GM04503 (cell line): ENCODE results near the gene ARAP1.
A peak's percentile ranks its signal among the peaks of the same experiment; 100 is the strongest.

Source experiments
- DNase-seq: peaks from one replicate; pipeline ENCODE4 v3.0.0-alpha.2; 2012; ENCODE audit warnings: low read depth

ARAP1 gene

DNA sequence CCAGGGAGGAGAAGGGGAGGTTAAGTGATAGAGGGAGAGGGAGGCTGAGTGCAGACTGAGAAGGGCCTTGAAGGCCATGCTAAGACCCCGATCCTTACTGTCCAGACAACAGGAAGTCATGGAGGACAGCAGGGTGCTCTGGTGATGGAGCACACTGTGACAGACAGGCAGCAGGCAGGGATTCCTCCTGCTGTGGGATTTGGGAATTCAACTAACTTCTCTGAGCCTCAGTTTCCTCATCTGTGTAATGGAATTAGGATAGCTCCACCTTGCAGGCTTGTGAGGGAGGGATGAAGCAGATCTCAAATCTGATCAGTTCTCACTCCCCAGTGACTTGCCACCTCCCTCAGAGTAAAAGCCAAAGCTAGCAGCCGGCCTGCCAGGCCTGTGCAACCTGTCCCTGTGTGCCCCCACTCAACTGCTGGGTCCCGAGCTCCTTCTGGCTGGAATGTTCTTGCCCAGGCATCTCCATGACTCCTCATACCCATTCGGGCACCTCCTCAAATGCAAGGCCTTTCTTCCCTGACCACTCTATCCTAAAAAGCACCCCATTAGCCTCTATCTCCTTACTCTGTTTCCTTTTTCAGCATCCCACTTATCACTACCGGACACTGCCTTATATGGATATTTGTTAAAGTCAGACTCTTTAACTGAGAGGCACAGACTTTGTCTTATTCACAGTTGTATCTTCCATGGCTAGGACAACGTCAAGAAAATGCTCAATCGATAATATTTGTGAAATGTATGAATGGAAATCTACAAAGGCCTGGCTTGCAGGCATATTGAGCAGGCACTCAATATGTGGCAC is 9.5 kb downstream of the ARAP1 start:
- no peak for DNase-seq

DNA sequence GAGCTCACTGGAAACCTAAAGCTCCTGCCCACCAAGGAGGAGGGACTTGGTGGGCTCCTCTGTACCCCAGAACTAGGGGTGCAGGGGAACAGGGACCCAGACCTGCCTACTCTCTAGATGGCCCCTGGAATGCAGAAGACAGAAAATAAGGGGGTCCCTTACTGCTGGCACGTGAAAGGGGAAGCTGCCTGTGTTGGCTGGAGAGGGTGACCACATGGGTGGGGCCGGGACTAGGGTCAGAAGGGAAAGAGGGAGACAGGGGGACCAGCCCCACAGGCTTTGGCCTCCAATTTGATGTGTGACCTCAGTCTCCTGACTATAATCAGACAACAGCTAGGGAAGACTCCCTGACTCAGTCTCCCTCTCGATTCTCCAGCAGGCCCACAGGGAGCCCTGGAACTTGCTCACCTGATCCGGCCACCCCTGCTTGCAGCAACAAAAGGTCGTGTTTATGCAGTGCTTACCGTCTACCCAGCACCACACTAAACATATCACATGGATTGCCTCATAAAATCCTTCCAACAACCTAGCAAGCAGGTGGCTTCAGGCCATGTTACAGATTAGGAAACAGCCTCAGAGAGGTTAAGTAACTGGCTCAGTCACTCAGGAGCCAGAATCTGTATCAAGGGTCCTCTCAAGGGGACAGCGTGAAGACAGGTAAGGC is 10.2 kb downstream of the ARAP1 start:
- DNase-seq, result no peak

DNA sequence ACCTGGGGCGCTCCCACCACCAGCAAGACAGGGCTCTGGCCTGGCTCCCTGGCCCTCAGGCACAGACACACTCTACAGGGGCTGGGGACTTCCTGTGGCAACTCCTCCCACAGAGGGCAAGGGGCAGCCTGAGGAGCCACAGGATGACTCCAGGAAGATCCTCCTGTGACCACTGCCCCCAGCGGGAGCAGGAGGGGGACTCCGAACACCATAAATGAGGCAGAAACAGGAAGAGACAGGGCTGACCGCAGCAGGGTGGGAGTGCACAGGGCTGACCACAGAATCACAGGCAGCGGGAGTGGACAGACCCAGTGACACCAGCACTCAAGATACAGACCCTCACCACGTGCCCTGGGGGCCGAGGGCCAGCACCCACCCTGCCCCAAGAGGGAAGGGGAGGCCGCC is 10.8 kb downstream of the ARAP1 start:
- DNase-seq, result no peak

DNA sequence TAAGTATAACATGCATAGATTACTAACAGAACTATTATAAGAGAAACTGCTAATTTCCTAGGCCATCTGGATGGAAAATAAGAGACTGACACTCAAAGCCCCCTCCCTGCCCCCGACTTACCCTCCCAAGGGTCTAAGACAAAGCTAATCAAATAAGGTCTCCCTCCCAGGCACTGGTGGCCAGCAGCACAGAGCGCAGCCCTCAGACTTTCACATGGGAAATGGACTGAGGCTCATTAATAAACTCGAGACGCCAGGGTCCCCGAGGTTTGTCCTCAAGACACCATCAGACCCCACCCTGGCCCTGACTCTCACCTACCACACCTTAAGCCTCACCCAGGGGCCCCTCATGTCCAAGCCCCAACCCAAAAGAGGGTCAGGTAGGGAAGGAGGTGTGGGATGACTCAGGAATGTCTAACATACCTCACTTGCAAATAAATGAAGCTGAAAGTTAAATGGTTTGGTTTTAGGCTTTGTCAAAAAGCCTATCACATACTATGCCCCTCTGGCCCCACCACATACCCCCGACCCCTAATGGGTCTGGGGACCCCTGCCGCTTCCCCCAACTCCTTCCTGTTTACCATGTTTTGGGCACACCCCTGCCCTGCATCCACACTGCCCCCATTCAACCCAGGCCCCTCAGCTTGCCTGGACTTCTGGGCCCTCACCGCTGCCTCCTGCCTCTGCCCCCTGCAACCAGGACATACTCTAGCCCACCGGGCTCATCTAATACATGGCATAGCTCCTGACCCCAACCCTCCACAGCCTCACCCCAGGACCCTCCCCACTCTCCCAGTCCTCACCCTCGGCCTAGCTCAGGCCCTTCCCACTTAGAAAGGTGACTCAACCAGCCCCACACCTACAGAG is 11.4 kb downstream of the ARAP1 start:
- DNase-seq, result no peak

DNA sequence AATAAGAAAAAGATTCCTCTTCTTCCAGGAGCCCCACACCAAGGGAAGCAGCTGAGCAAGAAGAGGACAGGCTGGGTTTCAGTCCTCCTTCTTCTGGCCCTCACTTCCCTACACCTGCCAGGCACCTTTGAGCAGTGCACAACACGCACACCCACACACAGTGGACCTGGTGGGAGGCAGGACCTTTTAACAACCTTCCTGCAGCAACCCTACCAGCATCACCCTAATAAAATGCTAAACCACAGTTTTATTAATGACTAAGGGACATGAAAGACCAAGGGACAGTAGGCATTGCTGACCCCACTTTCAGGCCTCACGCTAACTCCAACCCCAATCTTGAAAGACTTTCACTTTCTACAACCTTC is 12.2 kb downstream of the ARAP1 start:
- DNase-seq, result no peak

DNA sequence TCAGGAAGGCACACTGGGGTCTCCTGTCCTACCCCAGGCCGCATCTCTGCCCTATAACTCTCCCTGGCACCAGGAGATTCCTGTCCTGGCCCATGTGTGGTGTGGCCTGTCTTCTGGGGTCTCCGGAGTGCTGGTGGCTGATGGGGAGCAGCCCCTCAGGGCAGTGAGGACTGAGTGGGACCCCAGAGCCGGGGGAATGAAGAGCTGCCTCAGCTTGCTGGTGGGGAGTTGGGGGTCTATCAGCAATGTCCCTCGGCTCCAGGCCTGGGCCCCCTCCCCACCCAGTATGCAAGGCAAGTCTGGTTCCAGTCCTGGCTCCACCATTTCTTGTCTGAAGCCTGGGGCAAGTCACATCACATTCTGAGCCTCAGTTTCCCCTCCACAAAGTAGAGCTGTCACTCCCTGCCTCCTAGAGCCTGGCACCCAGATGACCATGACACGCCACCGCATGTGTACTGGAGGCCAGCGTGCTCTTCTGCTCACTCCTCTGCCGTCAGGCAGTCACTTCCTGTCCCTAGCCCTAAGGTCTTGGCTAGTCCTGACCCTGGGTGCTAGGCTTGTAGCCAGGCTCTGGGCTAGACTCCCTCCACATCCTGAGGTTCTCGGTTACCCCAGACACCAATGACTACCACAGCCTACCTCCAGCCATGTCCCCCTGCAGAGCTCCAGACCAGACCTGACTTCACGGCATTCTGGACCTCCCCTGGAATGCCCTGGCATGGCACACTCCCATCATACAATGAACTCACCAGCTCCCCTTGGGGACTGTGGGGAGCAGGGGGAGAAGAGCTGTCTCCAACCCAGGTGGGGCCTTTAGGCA is 12.8 kb downstream of the ARAP1 start:
- DNase-seq, result no peak

DNA sequence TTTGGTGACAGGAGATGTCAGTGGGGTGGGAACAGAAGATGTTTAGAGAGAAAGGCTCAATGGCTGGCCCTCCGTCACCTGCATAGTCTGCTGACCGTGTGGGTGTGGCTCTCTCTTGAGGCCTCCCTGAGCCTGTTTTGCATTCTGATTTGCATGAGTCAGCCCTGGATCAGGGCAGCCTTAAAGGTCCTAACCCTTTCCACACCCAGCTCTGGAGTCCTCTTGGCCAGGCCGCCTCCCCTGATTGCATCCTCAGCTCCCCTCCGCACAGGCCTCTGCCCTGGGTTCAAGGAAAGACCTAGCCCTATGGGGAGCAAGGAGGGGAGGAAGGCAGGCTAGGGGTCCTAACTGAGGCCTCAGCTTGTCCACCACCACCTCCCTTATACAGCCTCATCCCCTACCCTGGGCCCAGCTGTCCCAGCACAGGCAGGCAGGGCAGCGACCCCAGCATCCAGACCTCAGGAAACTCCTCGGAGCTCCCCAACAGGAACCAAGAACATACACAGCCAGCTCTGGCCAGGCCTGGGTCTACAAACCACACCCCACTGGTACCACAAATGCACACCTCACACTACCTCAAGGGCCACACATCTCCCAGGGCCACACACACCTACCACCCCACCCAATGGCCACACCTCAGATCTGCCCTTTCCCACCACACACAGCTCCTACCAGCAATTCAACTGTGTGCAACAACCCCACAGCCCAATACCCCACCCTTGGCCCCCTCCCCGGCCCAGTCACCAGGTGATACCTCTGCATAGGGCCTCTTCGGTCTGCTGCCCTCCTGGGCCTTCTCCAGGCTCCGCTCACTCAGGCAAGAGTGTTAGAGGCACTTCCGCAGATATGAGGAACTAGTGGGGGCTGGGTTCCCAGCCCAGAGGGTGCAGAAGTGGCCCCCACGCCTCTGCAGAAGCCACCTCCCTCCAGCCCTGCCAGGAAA is 13.7 kb downstream of the ARAP1 start:
- DNase-seq, result peak; percentile 44

DNA sequence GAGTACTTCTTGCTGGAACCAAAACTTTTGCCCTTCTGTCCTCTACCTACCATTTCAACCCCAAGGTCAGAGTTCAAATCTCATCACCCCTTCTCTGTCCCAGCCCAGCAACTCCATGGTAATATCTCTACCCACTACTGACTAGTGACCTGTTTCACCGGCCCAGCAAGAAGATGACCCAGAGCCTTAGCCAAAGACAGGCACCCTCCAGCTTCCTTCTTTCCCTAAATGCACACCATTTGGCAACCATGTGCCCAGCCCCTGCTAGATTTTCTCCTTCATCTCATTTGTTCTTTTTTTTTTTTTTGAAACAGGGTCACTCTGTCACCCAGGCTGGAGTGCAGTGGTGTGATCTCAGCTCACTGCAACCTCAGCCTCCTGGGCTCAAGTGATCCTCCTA is 14.9 kb downstream of the ARAP1 start:
- no peak for DNase-seq

DNA sequence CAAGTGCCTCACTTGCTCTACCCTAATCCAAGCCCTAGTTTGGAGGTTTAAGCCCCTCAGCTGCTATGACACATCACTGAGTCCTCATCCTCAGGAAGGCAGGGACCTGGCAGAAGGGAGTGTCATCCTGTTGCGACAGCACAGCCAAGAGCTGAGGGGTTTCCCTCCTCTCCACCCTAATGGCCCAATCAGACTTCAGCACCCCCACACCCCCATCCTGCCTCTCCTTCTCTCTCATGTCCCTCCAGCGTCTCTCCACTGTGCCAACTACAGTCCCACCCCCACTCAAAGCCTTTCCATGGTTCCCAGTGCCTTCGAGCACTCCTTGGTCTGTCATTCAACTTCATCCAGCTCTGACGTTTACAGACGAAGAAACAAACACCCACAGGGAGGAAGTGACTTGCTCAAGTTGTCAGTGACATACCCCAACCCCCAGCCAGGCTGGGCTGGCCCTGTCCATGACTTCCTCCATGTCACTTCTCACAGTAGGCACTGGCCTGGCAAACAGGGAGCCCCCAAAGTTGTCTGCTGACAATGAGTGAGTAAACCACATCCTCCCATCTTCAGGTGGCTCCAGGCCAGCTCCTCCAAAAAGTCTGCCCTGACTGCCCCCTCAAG is 15.6 kb downstream of the ARAP1 start:
- no peak for DNase-seq

DNA sequence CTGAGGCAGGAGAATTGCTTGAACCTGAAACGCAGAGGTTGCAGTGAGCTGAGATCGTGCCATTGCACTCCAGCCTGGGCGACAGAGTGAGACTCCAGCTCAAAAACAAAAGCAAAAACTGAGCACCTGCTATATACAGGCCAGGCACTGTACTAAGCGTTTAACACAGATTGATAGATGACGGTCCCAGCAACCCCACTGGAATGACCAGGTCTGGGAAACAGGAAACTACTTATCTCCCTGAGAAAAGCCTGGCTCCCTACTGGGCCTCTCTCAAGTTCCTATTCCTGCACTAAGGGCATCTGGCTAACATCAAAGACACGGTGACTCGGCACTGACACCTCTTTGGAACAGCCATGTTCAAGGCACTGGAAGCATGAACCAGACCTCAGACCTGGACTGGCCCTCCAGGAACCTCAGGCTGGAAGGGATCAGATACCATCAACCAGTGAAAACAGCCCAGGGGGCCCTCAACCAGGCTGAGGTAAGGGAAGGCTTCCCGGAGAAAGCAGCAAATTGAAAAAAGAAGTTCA is 16.6 kb downstream of the ARAP1 start:
- no peak for DNase-seq

DNA sequence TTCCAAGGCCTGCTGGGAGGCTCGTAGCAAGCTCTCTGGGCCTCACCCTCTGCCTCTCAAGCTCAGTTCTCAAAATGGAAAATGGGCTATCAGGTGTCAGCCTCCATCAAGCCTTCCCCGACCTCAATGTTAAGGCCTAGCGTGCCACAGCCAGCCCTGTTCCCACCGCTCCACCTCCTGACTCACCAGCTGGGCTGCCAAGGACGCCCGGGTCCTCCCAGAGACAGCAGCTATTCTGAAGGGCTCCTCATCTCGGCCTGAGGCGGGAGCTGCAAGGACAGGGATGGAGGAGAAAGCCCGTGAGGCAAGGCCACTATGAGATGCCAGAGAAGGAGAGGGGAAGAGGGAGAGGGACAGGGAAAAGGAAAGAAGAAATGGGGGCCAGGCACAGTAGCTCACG is 19.9 kb downstream of the ARAP1 start:
- no peak for DNase-seq

DNA sequence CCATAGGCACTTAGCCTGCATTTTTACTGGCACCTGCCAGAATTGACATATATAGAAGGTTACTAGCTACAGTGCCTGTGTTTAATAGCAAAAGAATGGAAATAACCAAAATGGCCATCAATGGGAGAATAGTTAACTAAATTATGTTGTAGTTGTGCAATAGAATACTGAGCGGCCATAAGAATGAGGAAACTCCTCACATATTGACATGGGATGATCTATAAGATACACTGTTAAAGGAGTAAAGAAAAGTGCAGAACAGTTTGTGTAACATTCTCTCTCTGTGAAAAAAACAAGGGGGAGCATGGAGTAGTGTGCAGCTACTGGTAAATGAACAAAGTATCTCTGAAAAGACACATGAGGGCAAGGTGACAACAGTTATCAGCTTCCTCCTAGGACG is 21.5 kb downstream of the ARAP1 start:
- no peak for DNase-seq

DNA sequence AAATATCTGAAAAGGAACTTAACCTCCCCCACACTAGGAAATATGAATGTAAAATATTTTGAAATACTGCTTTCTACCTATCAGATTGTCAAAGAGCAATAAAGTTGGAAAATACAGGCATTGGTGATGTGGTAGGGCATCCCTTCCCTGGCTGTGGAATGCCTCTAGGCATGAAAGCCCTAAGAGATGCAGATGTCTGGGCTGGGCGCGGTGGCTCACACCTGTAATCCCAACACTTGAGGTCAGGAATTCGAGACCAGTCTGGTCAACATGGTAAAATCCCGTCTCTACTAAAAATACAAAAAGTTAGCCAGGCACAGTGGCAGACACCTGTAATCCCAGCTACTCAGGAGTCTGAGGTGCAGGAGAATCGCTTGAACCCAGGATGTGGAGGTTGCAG is 22.0 kb downstream of the ARAP1 start:
- no peak for DNase-seq

DNA sequence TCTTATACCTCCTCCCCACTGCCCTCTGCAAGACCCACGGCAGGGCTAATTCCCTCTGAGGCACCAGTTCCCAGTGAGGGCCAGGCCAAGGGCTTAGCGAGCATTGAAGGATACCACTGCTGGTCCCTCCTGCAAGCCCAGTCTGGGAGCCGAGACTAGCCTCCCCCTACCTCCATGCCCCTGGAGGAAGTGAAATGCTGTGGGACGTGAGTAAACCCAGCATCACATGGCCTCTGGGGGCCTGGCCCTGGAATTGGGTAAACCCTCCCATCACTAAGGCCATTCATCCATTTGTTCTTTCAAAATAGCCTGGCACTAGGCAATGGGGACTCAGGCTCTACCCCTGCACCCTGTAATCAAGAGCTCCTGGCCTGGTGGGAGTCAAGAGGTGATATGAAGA is 24.7 kb downstream of the ARAP1 start:
- DNase-seq, result no peak

DNA sequence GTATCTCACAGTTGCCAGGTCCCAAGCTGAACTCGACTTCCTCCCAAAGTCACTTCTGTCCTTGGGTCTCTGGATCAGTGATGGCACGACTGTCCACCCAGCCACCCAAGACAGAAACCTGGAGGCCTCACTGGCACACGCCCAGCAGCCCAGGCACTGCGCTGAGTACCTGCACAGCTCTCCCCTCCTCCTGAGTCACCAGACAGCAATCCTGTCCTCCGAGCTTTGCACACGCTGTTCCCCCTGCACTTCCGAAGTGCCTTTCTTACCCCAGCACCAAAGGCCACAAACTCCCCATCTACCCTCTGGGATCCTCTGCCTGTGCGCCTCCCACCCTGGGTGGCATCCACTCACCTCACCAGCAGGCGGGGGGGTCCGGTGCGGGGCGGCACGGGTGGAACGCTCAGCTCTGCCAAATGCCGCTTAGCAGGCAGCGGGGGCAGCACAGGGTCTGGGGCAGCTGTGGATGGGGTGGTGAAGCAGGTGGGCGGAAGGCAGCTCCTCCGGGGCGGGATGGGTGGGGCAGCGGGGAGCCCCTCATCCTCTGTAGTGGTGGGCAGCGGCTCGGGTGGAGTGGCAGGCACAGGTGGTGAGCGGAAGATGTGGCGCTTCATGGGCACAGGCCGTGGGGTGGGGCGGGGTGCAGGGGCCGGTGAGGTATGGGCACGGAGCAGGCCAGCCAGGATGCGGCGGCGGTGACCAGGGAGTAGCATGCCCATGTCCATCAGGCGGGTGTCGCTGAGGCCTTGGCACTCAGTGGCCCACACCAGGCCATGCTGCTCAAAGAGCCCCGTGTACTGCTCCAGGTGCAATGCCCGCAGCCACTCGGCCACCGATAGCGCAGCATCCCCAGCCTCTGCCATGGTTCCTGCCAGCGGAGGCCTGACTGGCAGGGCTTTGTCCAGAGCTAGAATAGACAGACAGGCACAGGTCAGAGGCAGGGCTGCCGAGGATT is 25.7 kb downstream of the ARAP1 start:
- DNase-seq, result no peak

DNA sequence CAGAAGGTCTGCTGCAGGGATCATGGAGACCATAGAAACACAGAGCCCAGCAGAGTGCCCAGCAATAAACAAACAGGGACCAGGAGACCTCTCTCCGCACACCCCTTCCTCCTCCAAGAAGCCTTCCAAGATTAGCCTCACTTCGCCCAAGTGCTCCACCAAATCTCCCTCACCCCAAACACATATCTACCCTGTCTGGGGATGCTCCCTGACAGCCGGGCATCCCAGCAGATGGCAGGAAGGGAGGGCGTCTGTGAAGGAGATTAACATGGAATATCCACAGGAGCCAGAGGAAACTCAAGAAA is 26.5 kb downstream of the ARAP1 start:
- DNase-seq, result no peak

DNA sequence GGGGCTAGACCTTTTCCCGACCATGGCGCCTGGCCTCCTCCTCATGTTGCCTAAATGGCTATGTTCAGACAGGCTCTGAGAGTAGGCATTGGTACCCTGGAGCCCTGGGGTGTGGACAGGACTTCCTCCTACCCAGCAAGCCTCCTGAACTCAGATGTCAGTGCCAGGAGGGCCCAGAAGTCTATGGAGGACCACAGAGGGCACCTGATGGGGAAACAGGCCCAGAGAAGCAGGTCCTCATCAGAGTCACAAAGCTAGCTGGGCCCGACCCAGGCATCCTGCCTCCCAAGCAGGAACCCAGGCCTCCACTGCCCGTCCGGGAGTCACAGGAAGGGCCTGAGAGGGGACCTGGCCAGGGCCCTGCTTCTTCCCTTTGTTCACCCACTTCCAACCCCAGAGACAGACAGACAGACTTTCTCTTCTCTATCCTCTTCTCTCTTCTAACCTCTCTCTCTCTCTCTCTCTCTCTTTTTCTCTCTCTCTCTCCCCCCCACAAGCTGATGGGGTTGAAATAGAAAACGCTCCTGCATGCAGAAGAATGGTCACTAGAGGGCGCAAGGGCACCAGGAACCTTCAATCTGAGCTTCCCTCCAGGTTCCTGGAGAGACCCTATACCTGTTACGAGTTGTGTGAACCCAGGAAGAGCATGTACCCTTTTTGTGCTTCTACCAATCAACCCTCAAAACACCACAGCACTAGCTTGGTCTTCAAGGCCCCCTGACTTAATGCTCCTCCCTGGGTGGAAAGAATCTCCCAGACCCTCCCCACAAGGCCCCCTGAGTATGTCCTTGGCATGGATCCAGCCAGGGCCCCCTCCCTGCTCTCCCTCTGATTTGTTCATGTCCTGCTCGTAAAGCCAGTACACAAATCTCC is 27.1 kb downstream of the ARAP1 start:
- DNase-seq, result peak; percentile 32

DNA sequence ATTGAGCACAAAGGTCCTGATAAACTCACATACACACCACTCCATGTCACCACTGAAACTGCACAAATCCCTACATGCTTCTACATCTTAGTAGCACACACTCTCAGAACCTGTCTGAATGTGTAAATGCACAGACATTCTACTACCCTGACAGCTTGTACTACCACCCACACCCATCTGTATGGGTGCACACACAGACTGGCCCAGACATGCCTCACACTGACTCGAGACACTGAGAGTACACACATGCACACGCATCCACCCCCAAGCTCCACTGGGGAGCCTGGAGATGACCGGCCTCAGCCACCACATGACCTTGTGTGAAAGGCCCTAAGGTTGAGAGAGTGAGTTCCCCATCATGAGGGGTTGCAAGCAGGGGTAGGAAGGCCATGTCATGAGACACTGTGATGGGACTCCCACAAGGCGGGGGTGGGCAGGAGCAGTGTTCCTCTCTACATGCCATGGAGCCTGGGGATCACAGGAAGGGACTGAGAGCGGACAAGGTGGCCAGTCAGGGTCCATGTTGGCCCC is 28.1 kb downstream of the ARAP1 start:
- DNase-seq, result no peak
